ENCODE measurements around the gene TSKU.

DNA sequence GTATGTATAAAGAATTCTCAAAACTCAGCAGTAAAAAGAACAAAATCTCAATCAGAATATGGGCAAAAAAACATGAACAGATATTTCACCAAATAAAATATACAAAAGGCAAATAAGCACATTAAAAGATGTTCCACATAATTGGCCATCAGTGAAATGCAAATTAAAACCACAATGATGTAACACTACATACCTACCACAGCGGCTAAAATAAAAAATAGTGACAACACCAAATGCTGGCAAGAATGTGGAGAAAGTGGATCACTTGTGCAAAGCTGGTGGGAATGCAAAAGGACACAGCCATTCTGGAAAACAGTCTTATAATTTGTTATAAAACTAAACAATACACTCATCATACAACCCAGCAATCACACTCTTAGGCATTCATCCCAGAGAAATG lies 39.2 kb downstream of the TSKU start:
- TF ChIP-seq EZH2phosphoT487 (IDR thresholded peaks at IDR 0.05; ENCODE audit: borderline replicate concordance, low read depth, low read length): no peak
- TF ChIP-seq, protein P1, sequence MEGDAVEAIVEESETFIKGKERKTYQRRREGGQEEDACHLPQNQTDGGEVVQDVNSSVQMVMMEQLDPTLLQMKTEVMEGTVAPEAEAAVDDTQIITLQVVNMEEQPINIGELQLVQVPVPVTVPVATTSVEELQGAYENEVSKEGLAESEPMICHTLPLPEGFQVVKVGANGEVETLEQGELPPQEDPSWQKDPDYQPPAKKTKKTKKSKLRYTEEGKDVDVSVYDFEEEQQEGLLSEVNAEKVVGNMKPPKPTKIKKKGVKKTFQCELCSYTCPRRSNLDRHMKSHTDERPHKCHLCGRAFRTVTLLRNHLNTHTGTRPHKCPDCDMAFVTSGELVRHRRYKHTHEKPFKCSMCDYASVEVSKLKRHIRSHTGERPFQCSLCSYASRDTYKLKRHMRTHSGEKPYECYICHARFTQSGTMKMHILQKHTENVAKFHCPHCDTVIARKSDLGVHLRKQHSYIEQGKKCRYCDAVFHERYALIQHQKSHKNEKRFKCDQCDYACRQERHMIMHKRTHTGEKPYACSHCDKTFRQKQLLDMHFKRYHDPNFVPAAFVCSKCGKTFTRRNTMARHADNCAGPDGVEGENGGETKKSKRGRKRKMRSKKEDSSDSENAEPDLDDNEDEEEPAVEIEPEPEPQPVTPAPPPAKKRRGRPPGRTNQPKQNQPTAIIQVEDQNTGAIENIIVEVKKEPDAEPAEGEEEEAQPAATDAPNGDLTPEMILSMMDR (conservative IDR thresholded peaks at IDR 0.05; ENCODE audit: low read length): no peak

All from OCI-LY7 (cell line).